CD14-positive monocyte (primary cell): ENCODE measurements around the gene NXT1. TPM values are rescaled to one million over a fixed set of nuclear protein-coding genes. Genes with fewer than 3 reads are reported as not detected.
A peak's percentile ranks its signal among the peaks of the same experiment; 100 is the strongest.

Experiments
- DNase-seq, 3 donors: peaks; one replicate each; pipeline ENCODE4 v3.0.0-alpha.2; 2011 to 2022
- H2AFZ ChIP-seq: 2 replicates; pipeline ENCODE4 v1.6.0; 2012; ENCODE audit warnings: mild to moderate bottlenecking, low read depth, low read length, inconsistent platforms; ENCODE audit not compliant: insufficient read depth, poor library complexity, severe bottlenecking
- H3K27ac ChIP-seq, 2 donors: 1 replicate in 1 of 2; 2 replicates in 1 of 2; pipeline ENCODE4 v1.5.1; 2012 to 2013; ENCODE audit warnings: low read length in 2 of 2, control low read depth in 1 of 2, inconsistent platforms in 1 of 2, low read depth in 1 of 2, mild to moderate bottlenecking in 1 of 2
- H3K27me3 ChIP-seq, 2 donors: one replicate each; pipeline versions ENCODE4 v1.6.0 to v1.6.1; 2011 to 2013; ENCODE audit warnings: low read length in 2 of 2; ENCODE audit not compliant: control insufficient read depth in 2 of 2, insufficient read depth in 2 of 2
- H3K36me3 ChIP-seq, 2 donors: replicated peaks in 1 of 2; 1 replicate in 1 of 2; 2 replicates in 1 of 2; pipeline versions ENCODE4 v1.5.1 to v1.6.1; 2012 to 2013; ENCODE audit warnings: low read length in 2 of 2, control low read depth in 1 of 2, inconsistent platforms in 1 of 2, mild to moderate bottlenecking in 1 of 2; ENCODE audit not compliant: insufficient read depth in 2 of 2, control insufficient read depth in 1 of 2
- H3K4me1 ChIP-seq, 2 donors: 1 replicate in 1 of 2; 2 replicates in 1 of 2; pipeline versions ENCODE4 v1.5.1 to v1.6.1; 2012 to 2013; ENCODE audit warnings: low read length in 2 of 2, control low read depth in 1 of 2, inconsistent platforms in 1 of 2, mild to moderate bottlenecking in 1 of 2, moderate library complexity in 1 of 2; ENCODE audit not compliant: insufficient read depth in 2 of 2, control insufficient read depth in 1 of 2
- H3K4me2 ChIP-seq: replicated peaks from 2 replicates; pipeline ENCODE3; 2012; ENCODE audit warnings: low read length, moderate library complexity, mild to moderate bottlenecking; ENCODE audit not compliant: poor library complexity, severe bottlenecking; ENCODE audit errors: extremely low read depth
- H3K4me3 ChIP-seq, 3 experiments: fragments of 200-600 bp in 1 of 3; sonication (generic) in 1 of 3; replicated peaks in 1 of 3; 1 replicate in 2 of 3; 2 replicates in 1 of 3; pipeline ENCODE4 v1.5.1; 2011 to 2013; ENCODE audit warnings: low read length in 3 of 3, mild to moderate bottlenecking in 3 of 3, control low read depth in 2 of 3, low read depth in 2 of 3, inconsistent platforms in 1 of 3, moderate library complexity in 1 of 3
- H3K79me2 ChIP-seq: 2 replicates; pipeline ENCODE4 v1.6.0; 2012; ENCODE audit warnings: mild to moderate bottlenecking, control low read depth, inconsistent platforms, low read length, moderate library complexity; ENCODE audit not compliant: insufficient read depth
- H3K9ac ChIP-seq: 2 replicates; pipeline ENCODE4 v1.6.0; 2017; ENCODE audit warnings: low read length, mild to moderate bottlenecking; ENCODE audit not compliant: insufficient read depth, poor library complexity, severe bottlenecking
- H3K9me3 ChIP-seq, 2 donors: replicated peaks in 1 of 2; 1 replicate in 1 of 2; 2 replicates in 1 of 2; pipeline versions ENCODE4 v1.5.1 to v1.6.1; 2012 to 2013; ENCODE audit warnings: low read length in 2 of 2, control low read depth in 1 of 2; ENCODE audit not compliant: control insufficient read depth in 1 of 2, insufficient read depth in 1 of 2
- H4K20me1 ChIP-seq: 2 replicates; pipeline ENCODE4 v1.6.0; 2012; ENCODE audit warnings: mild to moderate bottlenecking, low read length, control low read depth, moderate library complexity; ENCODE audit not compliant: insufficient read depth
- H3K27ac Mint-ChIP-seq, 7 donors: one replicate each; pipeline ENCODE4 v1.8.0; 2020; ENCODE audit warnings: mild to moderate bottlenecking in 7 of 7, mixed read lengths in 7 of 7, moderate library complexity in 6 of 7, inconsistent platforms in 2 of 7
- H3K27me3 Mint-ChIP-seq, 3 donors: one replicate each; pipeline ENCODE4 v1.8.0; 2021 to 2022; ENCODE audit warnings: low read depth in 3 of 3, mild to moderate bottlenecking in 3 of 3, mixed read lengths in 3 of 3, moderate library complexity in 3 of 3, inconsistent platforms in 1 of 3
- H3K36me3 Mint-ChIP-seq, 2 donors: one replicate each; pipeline ENCODE4 v1.8.0; 2020; ENCODE audit warnings: mixed read lengths in 2 of 2, inconsistent platforms in 1 of 2, mild to moderate bottlenecking in 1 of 2
- H3K4me1 Mint-ChIP-seq: one replicate; pipeline ENCODE4 v1.8.0; 2020; ENCODE audit warnings: mild to moderate bottlenecking, mixed read lengths
- H3K4me3 Mint-ChIP-seq, 2 donors: one replicate each; pipeline ENCODE4 v1.8.0; 2020; ENCODE audit warnings: mild to moderate bottlenecking in 2 of 2, mixed read lengths in 2 of 2, moderate library complexity in 1 of 2
- H3K9me3 Mint-ChIP-seq, 7 donors: one replicate each; pipeline ENCODE4 v1.8.0; 2020 to 2022; ENCODE audit warnings: mixed read lengths in 7 of 7, mild to moderate bottlenecking in 6 of 7, moderate library complexity in 6 of 7, inconsistent platforms in 2 of 7
- CTCF ChIP-seq: fragments of 200-600 bp; IDR thresholded peaks from one replicate; pipeline ENCODE4 v1.8.0; 2022; ENCODE audit warnings: antibody characterized with exemption, mild to moderate bottlenecking
- WGBS: methylation state at CpG from one replicate; pipeline ENCODE4 v1.1.5; 2013; ENCODE audit warnings: missing lambda C conversion rate; ENCODE audit not compliant: insufficient coverage; 5-methylcytosine and 5-hydroxymethylcytosine counted together
- intact Hi-C, 2 donors: fragments of 100-400 bp; cut with micrococcal nuclease; formaldehyde crosslinking; loops; one replicate each; pipeline versions ENCODE4 v1.15.0 to v1.15.1; 2023
- polyA plus RNA-seq, 3 donors: library from polyadenylated mRNA; depleted of rRNA in 1 of 3; unstranded in 2 of 3; stranded (reverse) in 1 of 3; fragments of 300-500 nt in 2 of 3; fragments of >200 nt in 1 of 3; fragmentation: Illumina TruSeq in 2 of 3; gene quantifications; 1 replicate in 2 of 3; 2 replicates in 1 of 3; pipeline ENCODE4 v1.2.3, GENCODE V29; 2012 to 2021

NXT1 gene
- polyA plus RNA-seq, 3 donors: 37.8 to 140 (median 39.4) TPM

- H3K9me3 ChIP-seq: no peaks in the 10 kb centered on the region
- TF ChIP-seq CTCF: no peak
- H3K27me3 ChIP-seq: no peaks in the 10 kb centered on the region
- H3K27ac Mint-ChIP-seq: peak overlapping the region; percentile 76 to 97 (median 85)
- peaks cover 9% of the 10 kb centered on the region for H4K20me1 ChIP-seq
- no peak overlapping the region for H3K9ac ChIP-seq
- no peak overlapping the region for H2AFZ ChIP-seq
- peak overlapping the region in 2 of 3 experiments; percentile 18 to 84 for H3K4me3 ChIP-seq
- H3K4me1 ChIP-seq: peaks cover 34 to 43% of the 10 kb centered on the region in 2 donors
- H3K36me3 ChIP-seq: peaks cover 13 to 20% of the 10 kb centered on the region in 2 donors
- peak overlapping the region in 1 of 2 donors; percentile 95 for H3K27ac ChIP-seq
- H3K27me3 Mint-ChIP-seq: peaks cover 0 to 3% (median 0%) of the 10 kb centered on the region in 3 donors
- no peaks in the 10 kb centered on the region for H3K9me3 Mint-ChIP-seq
- H3K4me1 Mint-ChIP-seq: peaks cover 38% of the 10 kb centered on the region
- peak overlapping the region; percentile 95 for H3K4me2 ChIP-seq
- DNase-seq: no peak
- H3K79me2 ChIP-seq: peaks cover 23% of the 10 kb centered on the region
- intact Hi-C loops: loop anchor here in 1 of 2 donors (1.0 to 5.0 kb wide), 2 partner anchors 8 to 64 kb away; partner anchors contain the start of genes NAPB and NXT1
- peaks cover 13 to 25% of the 10 kb centered on the region in 2 donors for H3K36me3 Mint-ChIP-seq
- no CpG with 5 or more reads among the region's 6 CpGs for WGBS
- peak overlapping the region; percentile 31 to 73 for H3K4me3 Mint-ChIP-seq
Measured at GRCh38 chr20:23358563-23358906, 7.9 kb downstream of the NXT1 start.

- intact Hi-C loops: loop anchor here in 1 of 2 donors (1.0 to 5.0 kb wide), 2 partner anchors 9 to 63 kb away; partner anchors contain the start of genes NAPB and NXT1
- peaks cover 23% of the 10 kb centered on the region for H3K79me2 ChIP-seq
- peaks cover 0 to 3% (median 0%) of the 10 kb centered on the region in 3 donors for H3K27me3 Mint-ChIP-seq
- H3K9me3 Mint-ChIP-seq: no peaks in the 10 kb centered on the region
- DNase-seq: no peak
- peaks cover 11 to 20% of the 10 kb centered on the region in 2 donors for H3K36me3 Mint-ChIP-seq
- H3K4me3 Mint-ChIP-seq: peak overlapping the region in 1 of 2 donors; percentile 9
- peak overlapping the region in 5 of 7 donors; percentile 76 to 94 (median 85) for H3K27ac Mint-ChIP-seq
- peaks cover 42% of the 10 kb centered on the region for H3K4me1 Mint-ChIP-seq
- WGBS: 82% methylated on average over 5 of the region's 7 CpGs
- H3K4me1 ChIP-seq: peaks cover 36 to 48% of the 10 kb centered on the region in 2 donors
- TF ChIP-seq CTCF: no peak
- no peak overlapping the region for H3K27ac ChIP-seq
- no peak overlapping the region for H3K4me3 ChIP-seq
- H4K20me1 ChIP-seq: peaks cover 14% of the 10 kb centered on the region
- H3K27me3 ChIP-seq: no peaks in the 10 kb centered on the region
- H3K4me2 ChIP-seq: no peak overlapping the region
- peaks cover 8 to 15% of the 10 kb centered on the region in 2 donors for H3K36me3 ChIP-seq
- no peak overlapping the region for H2AFZ ChIP-seq
- H3K9ac ChIP-seq: no peak overlapping the region
- no peaks in the 10 kb centered on the region for H3K9me3 ChIP-seq
Measured at GRCh38 chr20:23358923-23359593, 8.5 kb downstream of the NXT1 start.
